Measurements from ENCODE around the gene NUMBL. TPM values are rescaled to one million over a fixed set of nuclear protein-coding genes. Genes with fewer than 3 reads are reported as not detected.
A peak's percentile ranks its signal among the peaks of the same experiment; 100 is the strongest.

NUMBL gene
- total and polyA plus RNA-seq, 2 experiments from 2014 or later = 15.7 to 32.1 TPM

DNA sequence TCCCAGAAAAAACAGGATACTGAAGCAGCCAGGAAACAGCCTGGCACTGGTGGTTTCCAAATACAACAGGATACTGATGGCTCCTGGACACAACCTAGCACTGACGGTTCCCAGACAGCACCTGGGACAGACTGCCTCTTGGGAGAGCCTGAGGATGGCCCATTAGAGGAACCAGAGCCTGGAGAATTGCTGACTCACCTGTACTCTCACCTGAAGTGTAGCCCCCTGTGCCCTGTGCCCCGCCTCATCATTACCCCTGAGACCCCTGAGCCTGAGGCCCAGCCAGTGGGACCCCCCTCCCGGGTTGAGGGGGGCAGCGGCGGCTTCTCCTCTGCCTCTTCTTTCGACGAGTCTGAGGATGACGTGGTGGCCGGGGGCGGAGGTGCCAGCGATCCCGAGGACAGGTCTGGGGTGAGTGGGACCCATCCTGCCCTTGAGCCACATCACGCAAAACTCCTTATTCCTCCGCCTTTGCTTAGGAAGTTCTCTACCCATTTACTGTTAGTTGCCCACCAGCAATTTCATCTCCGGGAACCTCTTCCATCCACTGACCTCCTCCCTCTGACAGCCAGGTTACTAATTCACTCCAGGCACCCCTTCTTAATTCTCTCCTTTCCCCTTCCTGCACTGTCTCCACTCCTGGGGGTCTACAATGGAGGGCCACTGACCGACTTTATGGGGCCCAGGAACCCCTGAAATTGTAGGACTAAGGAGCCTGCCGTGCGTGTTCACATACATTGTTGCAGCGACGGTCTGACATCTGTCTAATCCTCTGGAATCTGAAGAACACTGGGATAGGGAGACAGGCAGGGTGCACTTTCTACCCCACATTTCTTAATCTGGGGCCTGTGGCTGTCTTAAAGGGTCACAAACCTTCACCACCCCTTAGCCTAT, 27.7 kb upstream of the NUMBL start:
- Histone ChIP-seq H2AFZ (no peak overlapping the region), H3K4me1 (ENCODE audit: insufficient read depth) (peaks cover 27% of the 10 kb centered on the region), H3K9me3 (ENCODE audit: low read depth) (no peaks in the 10 kb centered on the region), H3K79me2 (peaks cover 69% of the 10 kb centered on the region), H3K27ac (peak overlapping the region; percentile 100), H3K27me3 (no peaks in the 10 kb centered on the region), H3K4me3 (peak overlapping the region; percentile 84), H3K9me2 (replicated peaks; ENCODE audit: insufficient read depth) (no peaks in the 10 kb centered on the region), H4K20me1 (ENCODE audit: insufficient read depth, poor library complexity, severe bottlenecking) (peaks cover 33% of the 10 kb centered on the region), H3K36me3 (replicated peaks; ENCODE audit: insufficient read depth, low read depth) (no peaks in the 10 kb centered on the region), H3K4me2 (peak overlapping the region; percentile 85)
- no peak for TF ChIP-seq EZH2phosphoT487 (IDR thresholded peaks at IDR 0.05; ENCODE audit: low read depth, severe bottlenecking, unreplicated experiment)
- TF ChIP-seq, protein P1, sequence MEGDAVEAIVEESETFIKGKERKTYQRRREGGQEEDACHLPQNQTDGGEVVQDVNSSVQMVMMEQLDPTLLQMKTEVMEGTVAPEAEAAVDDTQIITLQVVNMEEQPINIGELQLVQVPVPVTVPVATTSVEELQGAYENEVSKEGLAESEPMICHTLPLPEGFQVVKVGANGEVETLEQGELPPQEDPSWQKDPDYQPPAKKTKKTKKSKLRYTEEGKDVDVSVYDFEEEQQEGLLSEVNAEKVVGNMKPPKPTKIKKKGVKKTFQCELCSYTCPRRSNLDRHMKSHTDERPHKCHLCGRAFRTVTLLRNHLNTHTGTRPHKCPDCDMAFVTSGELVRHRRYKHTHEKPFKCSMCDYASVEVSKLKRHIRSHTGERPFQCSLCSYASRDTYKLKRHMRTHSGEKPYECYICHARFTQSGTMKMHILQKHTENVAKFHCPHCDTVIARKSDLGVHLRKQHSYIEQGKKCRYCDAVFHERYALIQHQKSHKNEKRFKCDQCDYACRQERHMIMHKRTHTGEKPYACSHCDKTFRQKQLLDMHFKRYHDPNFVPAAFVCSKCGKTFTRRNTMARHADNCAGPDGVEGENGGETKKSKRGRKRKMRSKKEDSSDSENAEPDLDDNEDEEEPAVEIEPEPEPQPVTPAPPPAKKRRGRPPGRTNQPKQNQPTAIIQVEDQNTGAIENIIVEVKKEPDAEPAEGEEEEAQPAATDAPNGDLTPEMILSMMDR (IDR thresholded peaks at IDR 0.05; ENCODE audit: poor library complexity) = no peak
- no peak for TF ChIP-seq EZH2 (IDR thresholded peaks at IDR 0.05; ENCODE audit: borderline replicate concordance)
- WGBS (ENCODE audit: low lambda C conversion rate, missing lambda C conversion rate) = 6% methylated on average over 20 of the region's 20 CpGs
- DNase-seq (ENCODE audit: low spot score) = peak; percentile 49

DNA sequence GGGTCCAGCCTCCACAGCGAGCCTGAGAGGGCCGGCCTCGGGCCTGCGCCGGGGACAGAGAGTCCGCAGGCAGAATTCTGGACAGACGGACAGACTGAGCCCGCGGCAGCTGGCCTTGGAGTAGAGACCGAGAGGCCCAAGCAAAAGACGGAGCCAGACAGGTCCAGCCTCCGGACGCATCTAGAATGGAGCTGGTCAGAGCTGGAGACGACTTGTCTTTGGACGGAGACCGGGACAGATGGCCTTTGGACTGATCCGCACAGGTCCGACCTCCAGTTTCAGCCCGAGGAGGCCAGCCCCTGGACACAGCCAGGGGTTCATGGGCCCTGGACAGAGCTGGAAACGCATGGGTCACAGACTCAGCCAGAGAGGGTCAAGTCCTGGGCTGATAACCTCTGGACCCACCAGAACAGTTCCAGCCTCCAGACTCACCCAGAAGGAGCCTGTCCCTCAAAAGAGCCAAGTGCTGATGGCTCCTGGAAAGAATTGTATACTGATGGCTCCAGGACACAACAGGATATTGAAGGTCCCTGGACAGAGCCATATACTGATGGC, 27.0 kb upstream of the NUMBL start:
- Histone ChIP-seq H3K27ac (peak overlapping the region; percentile 100), H3K27me3 (no peaks in the 10 kb centered on the region), H3K9me2 (replicated peaks; ENCODE audit: insufficient read depth) (no peaks in the 10 kb centered on the region), H3K4me3 (peak overlapping the region; percentile 84), H3K4me2 (peak overlapping the region; percentile 85), H4K20me1 (ENCODE audit: insufficient read depth, poor library complexity, severe bottlenecking) (peaks cover 29% of the 10 kb centered on the region), H3K9me3 (ENCODE audit: low read depth) (no peaks in the 10 kb centered on the region), H2AFZ (no peak overlapping the region), H3K4me1 (ENCODE audit: insufficient read depth) (peaks cover 27% of the 10 kb centered on the region), H3K36me3 (replicated peaks; ENCODE audit: insufficient read depth, low read depth) (no peaks in the 10 kb centered on the region), H3K79me2 (peaks cover 62% of the 10 kb centered on the region)
- TF ChIP-seq EZH2 (IDR thresholded peaks at IDR 0.05; ENCODE audit: borderline replicate concordance) (no peak), EZH2phosphoT487 (IDR thresholded peaks at IDR 0.05; ENCODE audit: low read depth, severe bottlenecking, unreplicated experiment) (no peak)
- TF ChIP-seq, protein P1 (IDR thresholded peaks at IDR 0.05; ENCODE audit: poor library complexity) = no peak
- DNase-seq (ENCODE audit: low spot score) = no peak
- 0% methylated on average over 11 of the region's 20 CpGs for WGBS (ENCODE audit: low lambda C conversion rate, missing lambda C conversion rate)

DNA sequence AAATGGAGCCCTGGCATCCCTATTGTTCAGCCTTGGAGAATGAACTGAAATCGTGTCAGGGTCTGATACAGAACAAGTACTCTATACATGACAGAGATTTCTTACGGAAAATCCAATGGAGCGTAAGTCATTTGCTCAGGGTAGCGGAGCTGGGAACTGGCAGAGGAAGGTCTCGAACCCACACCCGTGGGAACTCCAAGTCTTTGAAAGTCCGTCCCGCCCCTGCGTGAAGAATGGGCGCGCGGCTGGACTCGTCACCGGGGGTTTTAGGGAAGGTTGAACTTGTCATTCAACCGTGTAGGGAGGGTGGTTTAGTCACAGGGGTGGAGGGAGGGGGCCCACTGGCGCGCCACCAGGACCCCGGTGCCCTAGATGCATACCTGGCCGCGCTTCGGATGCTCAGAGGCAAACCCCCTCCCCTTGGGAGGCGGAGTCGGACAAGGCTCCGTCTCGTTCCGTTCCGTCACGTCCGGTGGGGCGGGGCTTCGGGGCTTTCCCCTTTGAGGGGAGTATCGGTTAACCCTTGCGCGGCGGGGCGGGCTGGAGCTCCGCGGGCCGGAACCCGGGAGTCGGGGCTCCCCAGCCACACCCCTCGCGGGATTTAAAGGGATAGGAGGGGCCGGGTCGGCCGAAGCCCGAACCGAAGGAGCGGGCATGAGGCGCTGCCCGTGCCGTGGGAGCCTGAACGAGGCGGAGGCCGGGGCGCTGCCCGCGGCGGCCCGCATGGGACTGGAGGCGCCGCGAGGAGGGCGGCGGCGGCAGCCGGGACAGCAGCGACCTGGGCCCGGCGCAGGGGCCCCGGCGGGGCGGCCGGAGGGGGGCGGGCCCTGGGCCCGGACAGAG, 26.3 kb upstream of the NUMBL start, which contains the start of the genes COQ8B and ITPKC:
Gene COQ8B (minus strand): TSS at position 405 of the 843 bp plus-strand sequence. CDS start 2,254 bp downstream, outside the sequence.
Gene ITPKC (plus strand): TSS at position 631 of the 843 bp plus-strand sequence. CDS start 24 bp downstream, at position 655.
- no peaks in the 10 kb centered on the region for H3K27me3 ChIP-seq
- no peaks in the 10 kb centered on the region for H3K36me3 ChIP-seq (replicated peaks; ENCODE audit: insufficient read depth, low read depth)
- TF ChIP-seq EZH2phosphoT487 (IDR thresholded peaks at IDR 0.05; ENCODE audit: low read depth, severe bottlenecking, unreplicated experiment) = no peak
- TF ChIP-seq EZH2 (IDR thresholded peaks at IDR 0.05; ENCODE audit: borderline replicate concordance) = no peak
- TF ChIP-seq, protein P1 (IDR thresholded peaks at IDR 0.05; ENCODE audit: poor library complexity) = peak; percentile 1
- peak within 1 kb of the TSS; percentile 100 for H3K27ac ChIP-seq
- peaks cover 23% of the 10 kb centered on the region for H4K20me1 ChIP-seq (ENCODE audit: insufficient read depth, poor library complexity, severe bottlenecking)
- H3K4me1 ChIP-seq (ENCODE audit: insufficient read depth) = peaks cover 23% of the 10 kb centered on the region
- peaks cover 55% of the 10 kb centered on the region for H3K79me2 ChIP-seq
- H3K4me2 ChIP-seq = peak within 1 kb of the TSS; percentile 85
- DNase-seq (ENCODE audit: low spot score) = peak; percentile 100
- H3K9me3 ChIP-seq (ENCODE audit: low read depth) = no peaks in the 10 kb centered on the region
- peak within 1 kb of the TSS; percentile 84 for H3K4me3 ChIP-seq
- WGBS (ENCODE audit: low lambda C conversion rate, missing lambda C conversion rate) = under 1% methylated on average over 48 of the region's 76 CpGs
- H2AFZ ChIP-seq = no peak within 1 kb of the TSS
- no peaks in the 10 kb centered on the region for H3K9me2 ChIP-seq (replicated peaks; ENCODE audit: insufficient read depth)
